GM23338 (cell line): Measurements from ENCODE around the gene TMEM163. TPM values are rescaled to one million over a fixed set of nuclear protein-coding genes. Genes with fewer than 3 reads are reported as not detected.

Experiments used
- ATAC-seq: fragments of 200-7000 bp; cut with Tn5 transposase; 3 replicates; pipeline ENCODE4 v1.9.1; 2020
- DNase-seq: peaks from one replicate; pipeline ENCODE4 v3.0.0-alpha.2; 2015; ENCODE audit warnings: low spot score
- H2AFZ ChIP-seq: fragments of 200-600 bp; sonication (generic); 2 replicates; pipeline ENCODE4 v1.8.0; 2016; ENCODE audit warnings: antibody characterized with exemption, mild to moderate bottlenecking, moderate library complexity
- H3F3A ChIP-seq: fragments of 200-600 bp; sonication (generic); replicated peaks from 2 replicates; pipeline ENCODE4 v1.8.0; 2017; ENCODE audit warnings: antibody characterized with exemption, mixed run types, low read depth
- H3K27ac ChIP-seq: fragments of 200-600 bp; sonication (generic); 2 replicates; pipeline ENCODE4 v1.6.1; 2016; ENCODE audit warnings: low read depth
- H3K27me3 ChIP-seq: fragments of 200-600 bp; sonication (generic); 2 replicates; pipeline ENCODE4 v1.8.0; 2016; ENCODE audit warnings: mild to moderate bottlenecking, mixed run types, moderate library complexity; ENCODE audit not compliant: insufficient read depth
- H3K36me3 ChIP-seq: fragments of 200-600 bp; sonication (generic); 2 replicates; pipeline ENCODE4 v1.8.0; 2016; ENCODE audit warnings: mild to moderate bottlenecking; ENCODE audit not compliant: insufficient read depth
- H3K4me1 ChIP-seq: fragments of 200-600 bp; sonication (generic); 2 replicates; pipeline ENCODE4 v1.8.0; 2016; ENCODE audit warnings: mild to moderate bottlenecking, moderate library complexity; ENCODE audit not compliant: insufficient read depth
- H3K4me2 ChIP-seq: fragments of 200-600 bp; sonication (generic); 2 replicates; pipeline ENCODE4 v1.7.1; 2017; ENCODE audit warnings: mixed run types
- H3K4me3 ChIP-seq: fragments of 200-600 bp; sonication (generic); 2 replicates; pipeline ENCODE4 v1.6.1; 2016; ENCODE audit warnings: mixed run types
- H3K79me2 ChIP-seq: fragments of 200-600 bp; sonication (generic); replicated peaks from 2 replicates; pipeline ENCODE4 v1.8.0; 2017; ENCODE audit warnings: mild to moderate bottlenecking; ENCODE audit not compliant: insufficient read depth
- H3K9me2 ChIP-seq: fragments of 200-600 bp; sonication (generic); 2 replicates; pipeline ENCODE4 v1.8.0; 2017; ENCODE audit not compliant: insufficient read depth
- H4K20me1 ChIP-seq: fragments of 200-600 bp; sonication (generic); replicated peaks from 2 replicates; pipeline ENCODE4 v1.8.0; 2017; ENCODE audit warnings: mild to moderate bottlenecking; ENCODE audit not compliant: insufficient read depth
- H3K27ac Mint-ChIP-seq: 2 replicates; pipeline ENCODE4 v1.8.0; 2020; ENCODE audit warnings: inconsistent platforms, mild to moderate bottlenecking, moderate library complexity, mixed read lengths
- H3K27me3 Mint-ChIP-seq: 3 replicates; pipeline ENCODE4 v1.8.0; 2022; ENCODE audit warnings: low read depth, mild to moderate bottlenecking, moderate library complexity, mixed read lengths, inconsistent platforms; ENCODE audit not compliant: insufficient read depth, poor library complexity
- H3K36me3 Mint-ChIP-seq: 3 replicates; pipeline ENCODE4 v1.8.0; 2021; ENCODE audit warnings: low read depth, mild to moderate bottlenecking, inconsistent platforms, moderate library complexity, mixed read lengths
- H3K4me1 Mint-ChIP-seq: 3 replicates; pipeline ENCODE4 v1.8.0; 2020; ENCODE audit warnings: mild to moderate bottlenecking, inconsistent platforms, mixed read lengths
- H3K4me3 Mint-ChIP-seq: 3 replicates; pipeline ENCODE4 v1.8.0; 2021; ENCODE audit warnings: moderate library complexity, mild to moderate bottlenecking, inconsistent platforms, mixed read lengths
- H3K9me3 Mint-ChIP-seq: 3 replicates; pipeline ENCODE4 v1.8.0; 2020; ENCODE audit warnings: moderate library complexity, mild to moderate bottlenecking, inconsistent platforms, mixed read lengths
- EZH2 ChIP-seq: fragments of 200-600 bp; sonication (generic); IDR thresholded peaks from one replicate; pipeline ENCODE4 v1.8.0; 2017; ENCODE audit warnings: antibody characterized with exemption, mild to moderate bottlenecking, low read depth; ENCODE audit not compliant: unreplicated experiment
- POLR2AphosphoS5 ChIP-seq: IDR thresholded peaks from 2 replicates; pipeline ENCODE4 v1.6.1; 2016; ENCODE audit warnings: antibody characterized with exemption, low read depth
- ZNF114 ChIP-seq: fragments of 250-450 bp; sonication (Bioruptor Pico); IDR thresholded peaks from 2 replicates; pipeline ENCODE4 v1.5.0; 2020; ENCODE audit warnings: mild to moderate bottlenecking, moderate library complexity
- ZNF331 ChIP-seq: fragments of 250-450 bp; sonication (Bioruptor Pico); IDR thresholded peaks from 2 replicates; pipeline ENCODE4 v1.5.0; 2020; ENCODE audit warnings: low read depth, mild to moderate bottlenecking, moderate library complexity
- polyA plus RNA-seq: library from polyadenylated mRNA; unstranded; fragments of >200 nt; fragmentation: Nextera tagmentation; extraction: Ambion mirVana; gene quantifications from 2 replicates; pipeline ENCODE4 v1.2.1, GENCODE V29; 2016
- total RNA-seq: library from RNA; depleted of rRNA; stranded (reverse); fragments of >200 nt; shearing (Covaris generic); gene quantifications from 2 replicates; pipeline ENCODE4 v1.2.3, GENCODE V29; 2014
- TF ChIP-seq, protein P1 (sequence below): fragments of 250-450 bp; sonication (Bioruptor Pico); IDR thresholded peaks from 2 replicates; pipeline ENCODE4 v1.5.0; 2020; ENCODE audit warnings: mild to moderate bottlenecking, moderate library complexity
- TF ChIP-seq, protein P2 (sequence below), 2 experiments: fragments of 200-600 bp in 1 of 2; sonication (generic) in 1 of 2; conservative IDR thresholded peaks; 2 replicates each; pipeline versions ENCODE4 v1.5.1 to v1.6.1; 2016 to 2017; ENCODE audit warnings: antibody characterized with exemption in 2 of 2, low read depth in 2 of 2, mild to moderate bottlenecking in 2 of 2, moderate library complexity in 1 of 2

TMEM163 gene
- total and polyA plus RNA-seq, 2 experiments from 2014 or later: 1.1 to 1.8 TPM

GRCh38 chr2:134745023-134745422, 26.2 kb upstream of the TMEM163 start (continued):
- TF ChIP-seq, protein P1, sequence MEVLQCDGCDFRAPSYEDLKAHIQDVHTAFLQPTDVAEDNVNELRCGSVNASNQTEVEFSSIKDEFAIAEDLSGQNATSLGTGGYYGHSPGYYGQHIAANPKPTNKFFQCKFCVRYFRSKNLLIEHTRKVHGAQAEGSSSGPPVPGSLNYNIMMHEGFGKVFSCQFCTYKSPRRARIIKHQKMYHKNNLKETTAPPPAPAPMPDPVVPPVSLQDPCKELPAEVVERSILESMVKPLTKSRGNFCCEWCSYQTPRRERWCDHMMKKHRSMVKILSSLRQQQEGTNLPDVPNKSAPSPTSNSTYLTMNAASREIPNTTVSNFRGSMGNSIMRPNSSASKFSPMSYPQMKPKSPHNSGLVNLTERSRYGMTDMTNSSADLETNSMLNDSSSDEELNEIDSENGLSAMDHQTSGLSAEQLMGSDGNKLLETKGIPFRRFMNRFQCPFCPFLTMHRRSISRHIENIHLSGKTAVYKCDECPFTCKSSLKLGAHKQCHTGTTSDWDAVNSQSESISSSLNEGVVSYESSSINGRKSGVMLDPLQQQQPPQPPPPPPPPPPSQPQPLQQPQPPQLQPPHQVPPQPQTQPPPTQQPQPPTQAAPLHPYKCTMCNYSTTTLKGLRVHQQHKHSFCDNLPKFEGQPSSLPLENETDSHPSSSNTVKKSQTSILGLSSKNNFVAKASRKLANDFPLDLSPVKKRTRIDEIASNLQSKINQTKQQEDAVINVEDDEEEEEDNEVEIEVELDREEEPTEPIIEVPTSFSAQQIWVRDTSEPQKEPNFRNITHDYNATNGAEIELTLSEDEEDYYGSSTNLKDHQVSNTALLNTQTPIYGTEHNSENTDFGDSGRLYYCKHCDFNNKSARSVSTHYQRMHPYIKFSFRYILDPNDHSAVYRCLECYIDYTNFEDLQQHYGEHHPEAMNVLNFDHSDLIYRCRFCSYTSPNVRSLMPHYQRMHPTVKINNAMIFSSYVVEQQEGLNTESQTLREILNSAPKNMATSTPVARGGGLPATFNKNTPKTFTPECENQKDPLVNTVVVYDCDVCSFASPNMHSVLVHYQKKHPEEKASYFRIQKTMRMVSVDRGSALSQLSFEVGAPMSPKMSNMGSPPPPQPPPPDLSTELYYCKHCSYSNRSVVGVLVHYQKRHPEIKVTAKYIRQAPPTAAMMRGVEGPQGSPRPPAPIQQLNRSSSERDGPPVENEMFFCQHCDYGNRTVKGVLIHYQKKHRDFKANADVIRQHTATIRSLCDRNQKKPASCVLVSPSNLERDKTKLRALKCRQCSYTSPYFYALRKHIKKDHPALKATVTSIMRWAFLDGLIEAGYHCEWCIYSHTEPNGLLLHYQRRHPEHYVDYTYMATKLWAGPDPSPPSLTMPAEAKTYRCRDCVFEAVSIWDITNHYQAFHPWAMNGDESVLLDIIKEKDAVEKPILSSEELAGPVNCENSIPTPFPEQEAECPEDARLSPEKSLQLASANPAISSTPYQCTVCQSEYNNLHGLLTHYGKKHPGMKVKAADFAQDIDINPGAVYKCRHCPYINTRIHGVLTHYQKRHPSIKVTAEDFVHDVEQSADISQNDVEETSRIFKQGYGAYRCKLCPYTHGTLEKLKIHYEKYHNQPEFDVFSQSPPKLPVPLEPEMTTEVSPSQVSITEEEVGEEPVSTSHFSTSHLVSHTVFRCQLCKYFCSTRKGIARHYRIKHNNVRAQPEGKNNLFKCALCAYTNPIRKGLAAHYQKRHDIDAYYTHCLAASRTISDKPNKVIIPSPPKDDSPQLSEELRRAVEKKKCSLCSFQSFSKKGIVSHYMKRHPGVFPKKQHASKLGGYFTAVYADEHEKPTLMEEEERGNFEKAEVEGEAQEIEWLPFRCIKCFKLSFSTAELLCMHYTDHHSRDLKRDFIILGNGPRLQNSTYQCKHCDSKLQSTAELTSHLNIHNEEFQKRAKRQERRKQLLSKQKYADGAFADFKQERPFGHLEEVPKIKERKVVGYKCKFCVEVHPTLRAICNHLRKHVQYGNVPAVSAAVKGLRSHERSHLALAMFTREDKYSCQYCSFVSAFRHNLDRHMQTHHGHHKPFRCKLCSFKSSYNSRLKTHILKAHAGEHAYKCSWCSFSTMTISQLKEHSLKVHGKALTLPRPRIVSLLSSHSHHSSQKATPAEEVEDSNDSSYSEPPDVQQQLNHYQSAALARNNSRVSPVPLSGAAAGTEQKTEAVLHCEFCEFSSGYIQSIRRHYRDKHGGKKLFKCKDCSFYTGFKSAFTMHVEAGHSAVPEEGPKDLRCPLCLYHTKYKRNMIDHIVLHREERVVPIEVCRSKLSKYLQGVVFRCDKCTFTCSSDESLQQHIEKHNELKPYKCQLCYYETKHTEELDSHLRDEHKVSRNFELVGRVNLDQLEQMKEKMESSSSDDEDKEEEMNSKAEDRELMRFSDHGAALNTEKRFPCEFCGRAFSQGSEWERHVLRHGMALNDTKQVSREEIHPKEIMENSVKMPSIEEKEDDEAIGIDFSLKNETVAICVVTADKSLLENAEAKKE: no peak
- TF ChIP-seq EZH2: no peak
- TF ChIP-seq, protein P2, sequence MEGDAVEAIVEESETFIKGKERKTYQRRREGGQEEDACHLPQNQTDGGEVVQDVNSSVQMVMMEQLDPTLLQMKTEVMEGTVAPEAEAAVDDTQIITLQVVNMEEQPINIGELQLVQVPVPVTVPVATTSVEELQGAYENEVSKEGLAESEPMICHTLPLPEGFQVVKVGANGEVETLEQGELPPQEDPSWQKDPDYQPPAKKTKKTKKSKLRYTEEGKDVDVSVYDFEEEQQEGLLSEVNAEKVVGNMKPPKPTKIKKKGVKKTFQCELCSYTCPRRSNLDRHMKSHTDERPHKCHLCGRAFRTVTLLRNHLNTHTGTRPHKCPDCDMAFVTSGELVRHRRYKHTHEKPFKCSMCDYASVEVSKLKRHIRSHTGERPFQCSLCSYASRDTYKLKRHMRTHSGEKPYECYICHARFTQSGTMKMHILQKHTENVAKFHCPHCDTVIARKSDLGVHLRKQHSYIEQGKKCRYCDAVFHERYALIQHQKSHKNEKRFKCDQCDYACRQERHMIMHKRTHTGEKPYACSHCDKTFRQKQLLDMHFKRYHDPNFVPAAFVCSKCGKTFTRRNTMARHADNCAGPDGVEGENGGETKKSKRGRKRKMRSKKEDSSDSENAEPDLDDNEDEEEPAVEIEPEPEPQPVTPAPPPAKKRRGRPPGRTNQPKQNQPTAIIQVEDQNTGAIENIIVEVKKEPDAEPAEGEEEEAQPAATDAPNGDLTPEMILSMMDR (conservative IDR thresholded peaks at IDR 0.05; ENCODE audit: low read depth in 2 of 2): no peak

GRCh38 chr2:134739879-134740301, 21.1 kb upstream of the TMEM163 start:
- Histone ChIP-seq H3K4me2 (no peak overlapping the region), H4K20me1 (no peaks in the 10 kb centered on the region), H3K27ac (no peak overlapping the region), H3K27me3 (no peaks in the 10 kb centered on the region), H3K4me3 (no peak overlapping the region), H3K79me2 (no peaks in the 10 kb centered on the region), H3F3A (no peaks in the 10 kb centered on the region), H3K36me3 (no peaks in the 10 kb centered on the region), H2AFZ (no peak overlapping the region), H3K9me2 (no peaks in the 10 kb centered on the region), H3K4me1 (no peaks in the 10 kb centered on the region)
- H3K4me1 Mint-ChIP-seq: no peaks in the 10 kb centered on the region
- no peaks in the 10 kb centered on the region; the same call in 2 of the 3 replicates for H3K9me3 Mint-ChIP-seq
- DNase-seq: no peak
- no peak overlapping the region for H3K4me3 Mint-ChIP-seq
- no peaks in the 10 kb centered on the region for H3K27me3 Mint-ChIP-seq
- no peak overlapping the region for H3K27ac Mint-ChIP-seq
- no peak for ATAC-seq
- H3K36me3 Mint-ChIP-seq: no peaks in the 10 kb centered on the region
- TF ChIP-seq ZNF331 (CRISPR knock-in tag): no peak
- TF ChIP-seq POLR2AphosphoS5: no peak
- TF ChIP-seq, protein P1: no peak
- no peak for TF ChIP-seq ZNF114
